Endothelial cell of umbilical vein (primary cell): ENCODE data around the gene CHST8. TPM values are rescaled to one million over a fixed set of nuclear protein-coding genes. Genes with fewer than 3 reads are reported as not detected.

ENCODE experiments used
- BruUV-seq: library from RNA; stranded (reverse); fragments of 400-500 nt; replicated peaks from 2 replicates; lab custom pipeline; 2021; lab: Mats Ljungman, UMichigan
- CTCF ChIA-PET: fragments of 300-600, 350-600 bp; sonication (Branson Sonifier 250); formaldehyde crosslinking; loops from one replicate; lab custom pipeline; 2021; ENCODE audit warnings: antibody characterized with exemption, inconsistent platforms; lab: Charles Lee
- POLR2A ChIA-PET: fragments of 300-600, 350-600 bp; sonication (Branson Sonifier 250); formaldehyde crosslinking; loops from one replicate; lab custom pipeline; 2021; ENCODE audit warnings: antibody characterized with exemption, inconsistent platforms; lab: Charles Lee
- DNase-seq: peaks from one replicate; pipeline ENCODE4 v3.0.0-alpha.2; 2011; ENCODE audit warnings: low read depth, low spot score
- FAIRE-seq: peaks from 2 replicates; lab custom pipeline; 2011; peaks lifted over from hg19 to GRCh38; lab: Jason Lieb, UNC
- H2AFZ ChIP-seq: 2 replicates; pipeline ENCODE4 v1.6.0; 2012; ENCODE audit warnings: low read depth, low read length, control low read depth, inconsistent platforms
- H3K27ac ChIP-seq: 2 replicates; pipeline ENCODE4 v1.5.1; 2011; ENCODE audit warnings: low read depth, mild to moderate bottlenecking, control low read depth, low read length, moderate library complexity; ENCODE audit not compliant: insufficient read depth
- H3K27me3 ChIP-seq, 2 experiments: 2 replicates each; pipeline versions ENCODE4 v1.6.0 to v1.6.1; 2011; ENCODE audit warnings: low read length in 2 of 2, mixed read lengths in 1 of 2; ENCODE audit not compliant: control insufficient read depth in 2 of 2, insufficient read depth in 2 of 2
- H3K36me3 ChIP-seq, 2 experiments: 2 replicates in 1 of 2; 3 replicates in 1 of 2; pipeline ENCODE4 v1.5.1; 2011; ENCODE audit warnings: low read length in 2 of 2, mild to moderate bottlenecking in 1 of 2, moderate library complexity in 1 of 2; ENCODE audit not compliant: control insufficient read depth in 2 of 2, insufficient read depth in 2 of 2; ENCODE audit errors: extremely low read depth in 1 of 2
- H3K4me1 ChIP-seq: 3 replicates; pipeline ENCODE4 v1.5.1; 2011; ENCODE audit warnings: mild to moderate bottlenecking, low read length; ENCODE audit not compliant: control insufficient read depth, insufficient read depth; ENCODE audit errors: extremely low read depth
- H3K4me2 ChIP-seq: 2 replicates; pipeline ENCODE4 v1.6.1; 2011; ENCODE audit warnings: low read length, control low read depth, mixed read lengths; ENCODE audit not compliant: insufficient read depth
- H3K4me3 ChIP-seq, 3 experiments: fragments of 200-600 bp in 1 of 3; sonication (generic), shearing (Covaris generic) in 1 of 3; replicated peaks in 1 of 3; 2 replicates each; pipeline ENCODE4 v1.5.1; 2011 to 2016; ENCODE audit warnings: control low read depth in 3 of 3, low read length in 3 of 3, mild to moderate bottlenecking in 2 of 3, inconsistent platforms in 1 of 3, low read depth in 1 of 3, moderate library complexity in 1 of 3; ENCODE audit not compliant: insufficient read depth in 1 of 3
- H3K79me2 ChIP-seq: 2 replicates; pipeline ENCODE4 v1.6.0; 2012; ENCODE audit warnings: low read length, inconsistent platforms; ENCODE audit not compliant: control insufficient read depth, insufficient read depth
- H3K9ac ChIP-seq: replicated peaks from 2 replicates; pipeline ENCODE3; 2011; ENCODE audit warnings: low read length, control low read depth; ENCODE audit not compliant: insufficient read depth; ENCODE audit errors: extremely low read depth
- H3K9me1 ChIP-seq: replicated peaks from 3 replicates; pipeline ENCODE4 v1.6.0; 2011; ENCODE audit warnings: mild to moderate bottlenecking, low read length; ENCODE audit not compliant: control insufficient read depth, insufficient read depth; ENCODE audit errors: extremely low read depth
- H3K9me3 ChIP-seq: replicated peaks from 2 replicates; pipeline ENCODE4 v1.5.1; 2012; ENCODE audit warnings: low read length, inconsistent platforms; ENCODE audit not compliant: control insufficient read depth, insufficient read depth
- H4K20me1 ChIP-seq: replicated peaks from 2 replicates; pipeline ENCODE3; 2011; ENCODE audit warnings: mild to moderate bottlenecking, low read length; ENCODE audit not compliant: control insufficient read depth, insufficient read depth; ENCODE audit errors: extremely low read depth
- CTCF ChIP-seq, 2 donors: IDR thresholded peaks; 1 replicate in 1 of 2; 2 replicates in 1 of 2; pipeline ENCODE4 v1.5.1; 2011; ENCODE audit warnings: low read length in 2 of 2, mild to moderate bottlenecking in 2 of 2, moderate library complexity in 2 of 2, control low read depth in 1 of 2, inconsistent platforms in 1 of 2, low read depth in 1 of 2; ENCODE audit not compliant: insufficient read depth in 1 of 2; ENCODE audit errors: extremely low read depth in 1 of 2
- EZH2 ChIP-seq: IDR thresholded peaks from 2 replicates; pipeline ENCODE4 v1.6.1; 2012; ENCODE audit warnings: borderline replicate concordance, low read depth, mild to moderate bottlenecking, moderate library complexity, low read length, inconsistent platforms; ENCODE audit not compliant: severe bottlenecking
- FOS ChIP-seq: IDR thresholded peaks from 2 replicates; pipeline ENCODE4 v1.6.1; 2011; ENCODE audit warnings: mild to moderate bottlenecking, low read length, moderate library complexity, borderline replicate concordance; ENCODE audit not compliant: insufficient read depth
- GATA2 ChIP-seq: IDR thresholded peaks from 2 replicates; pipeline ENCODE4 v1.7.0; 2011; ENCODE audit warnings: low read depth, mild to moderate bottlenecking, moderate library complexity, mixed read lengths, low read length; ENCODE audit not compliant: insufficient read length, insufficient read depth
- JUN ChIP-seq: IDR thresholded peaks from 2 replicates; pipeline ENCODE4 v1.6.1; 2011; ENCODE audit warnings: borderline replicate concordance, low read depth; ENCODE audit not compliant: insufficient read length, insufficient read depth
- MAX ChIP-seq: IDR thresholded peaks from 2 replicates; pipeline ENCODE4 v1.6.1; 2011; ENCODE audit not compliant: insufficient read depth, insufficient read length
- MYC ChIP-seq: IDR thresholded peaks from one replicate; pipeline ENCODE4 v1.6.1; 2011; ENCODE audit warnings: mild to moderate bottlenecking, low read depth, low read length
- POLR2A ChIP-seq: IDR thresholded peaks from 2 replicates; pipeline ENCODE4 v1.6.1; 2012; ENCODE audit warnings: low read depth, mild to moderate bottlenecking, control low read depth, low read length
- POLR2AphosphoS5 ChIP-seq: IDR thresholded peaks from 2 replicates; pipeline ENCODE4 v1.6.1; 2012; ENCODE audit warnings: low read depth, mild to moderate bottlenecking, control low read depth, low read length, moderate library complexity; ENCODE audit not compliant: insufficient read depth
- dilution Hi-C: fragments of 300-500 bp; cut with MboI; formaldehyde crosslinking; loops from one replicate; pipeline ENCODE4 v1.15.0; 2019; ENCODE audit warnings: low sequenced_read_pairs; ENCODE audit not compliant: extremely low pct_ligation_motif_present
- intact Hi-C: fragments of 100-400 bp; cut with micrococcal nuclease; formaldehyde crosslinking; loops from one replicate; pipeline ENCODE4 v1.10.0; 2022
- polyA plus RNA-seq, 4 experiments: library from polyadenylated mRNA; depleted of rRNA in 3 of 4; stranded (reverse) in 3 of 4; unstranded in 1 of 4; fragments of >200 nt; gene quantifications; 2 replicates each; pipeline versions ENCODE4 v1.2.1 to v1.2.3, GENCODE V29; 2011 to 2012; ENCODE audit warnings: missing spikeins in 1 of 4
- total RNA-seq: library from RNA; stranded (reverse); gene quantifications from 2 replicates; pipeline ENCODE4 v1.2.3, GENCODE V29; 2021

The CHST8 gene
- total and polyA plus RNA-seq, 2 donors (not counting 3 experiments of a cell fraction or from before 2014, with no cell fraction given), result not detected

DNA sequence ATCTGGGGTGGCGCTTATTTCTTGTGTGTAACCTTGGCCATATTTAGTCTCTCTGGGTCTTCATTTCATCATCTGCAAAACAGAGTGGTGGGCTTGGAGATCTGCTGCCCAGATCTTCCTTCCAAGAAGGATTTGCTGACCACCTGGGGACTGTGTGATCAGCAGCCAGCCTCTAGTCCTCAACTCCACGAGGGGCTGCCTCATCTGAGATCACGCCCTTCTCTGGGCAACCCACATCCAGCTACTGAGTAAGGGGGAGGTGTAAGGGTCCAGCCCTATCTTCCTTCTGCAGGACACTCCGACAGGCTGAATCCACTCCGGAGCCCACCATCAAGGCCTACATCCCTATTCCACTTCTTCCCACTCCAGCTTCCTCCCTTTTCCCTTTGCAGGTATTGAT lies 57.9 kb downstream of the CHST8 start:
- H3K9me1 ChIP-seq, result no peaks in the 10 kb centered on the region
- no peaks in the 10 kb centered on the region for H4K20me1 ChIP-seq
- no peak overlapping the region for H3K4me3 ChIP-seq
- ChIA-PET POLR2A (no interaction called here), CTCF (no interaction called here)
- H3K4me2 ChIP-seq, result no peak overlapping the region
- H3K27ac ChIP-seq, result no peak overlapping the region
- H3K27me3 ChIP-seq, result peaks cover 0 to 1% of the 10 kb centered on the region in 2 experiments
- FAIRE-seq, result no peak
- no peak for TF ChIP-seq JUN
- no peak for TF ChIP-seq POLR2A
- no peak for TF ChIP-seq CTCF (IDR thresholded peaks at IDR 0.05; ENCODE audit: extremely low read depth in 1 of 2, insufficient read depth in 1 of 2, low read depth in 1 of 2, low read length in 2 of 2)
- no peak for TF ChIP-seq MYC
- TF ChIP-seq EZH2, result no peak
- no peak for TF ChIP-seq FOS
- TF ChIP-seq POLR2AphosphoS5, result no peak
- TF ChIP-seq GATA2, result no peak
- no peak for TF ChIP-seq MAX
- no peak overlapping the region for H2AFZ ChIP-seq
- no peaks in the 10 kb centered on the region for H3K79me2 ChIP-seq
- no peak for DNase-seq
- dilution Hi-C loops (no loop called here), intact Hi-C loops (loop anchor here (10.0 kb wide), 1 partner anchor 245 kb away; no protein-coding TSS in a partner anchor)
- H3K9me3 ChIP-seq, result no peaks in the 10 kb centered on the region
- H3K4me1 ChIP-seq, result no peaks in the 10 kb centered on the region
- H3K36me3 ChIP-seq, result no peaks in the 10 kb centered on the region
- H3K9ac ChIP-seq, result no peak overlapping the region
- no TSS peak for BruUV-seq
